ENCODE measurements around the gene SERPINA12. TPM values are rescaled to one million over a fixed set of nuclear protein-coding genes. Genes with fewer than 3 reads are reported as not detected.

The SERPINA12 gene
- total and polyA plus RNA-seq, 12 donors, result not detected

- Histone ChIP-seq H3K9me3 (peaks cover 0 to 31% (median 11%) of the 10 kb centered on the region in 11 donors), H3K4me1 (peaks cover 0 to 8% (median 6%) of the 10 kb centered on the region in 9 donors), H3K4me3 (no peak overlapping the region), H3K27ac (no peak overlapping the region), H3K27me3 (peaks cover 0 to 33% (median 17%) of the 10 kb centered on the region in 7 donors), H3K36me3 (no peaks in the 10 kb centered on the region)
- intact Hi-C loops (cut with DNase I), result loop anchor here in 4 of 10 donors (10.0 kb wide), 3 partner anchors 57 to 347 kb away; no protein-coding TSS in a partner anchor
- TF ChIP-seq CTCF (IDR thresholded peaks at IDR 0.05), result no peak
- DNase-seq (no peak), ATAC-seq (no peak)
- 61 to 80% methylated on average over 5 of the region's 5 CpGs for WGBS, 2 donors
Observed at GRCh38 chr14:94481468-94482131, 27.7 kb downstream of the SERPINA12 start.

GRCh38 chr14:94480809-94481208 lies 28.5 kb downstream of the SERPINA12 start:
- TF ChIP-seq CTCF (IDR thresholded peaks at IDR 0.05), result no peak
- ATAC-seq (no peak), DNase-seq (no peak)
- Histone ChIP-seq H3K27me3 (peaks cover 0 to 29% (median 12%) of the 10 kb centered on the region in 7 donors), H3K36me3 (no peaks in the 10 kb centered on the region), H3K4me3 (no peak overlapping the region), H3K4me1 (no peaks in the 10 kb centered on the region), H3K27ac (no peak overlapping the region), H3K9me3 (peaks cover 0 to 31% (median 11%) of the 10 kb centered on the region in 11 donors)
- 29 to 37% methylated on average over 2 of the region's 2 CpGs for WGBS, 2 donors
- intact Hi-C loops (cut with DNase I), result loop anchor here in 4 of 10 donors (10.0 kb wide), 3 partner anchors 56 to 346 kb away; no protein-coding TSS in a partner anchor

DNA sequence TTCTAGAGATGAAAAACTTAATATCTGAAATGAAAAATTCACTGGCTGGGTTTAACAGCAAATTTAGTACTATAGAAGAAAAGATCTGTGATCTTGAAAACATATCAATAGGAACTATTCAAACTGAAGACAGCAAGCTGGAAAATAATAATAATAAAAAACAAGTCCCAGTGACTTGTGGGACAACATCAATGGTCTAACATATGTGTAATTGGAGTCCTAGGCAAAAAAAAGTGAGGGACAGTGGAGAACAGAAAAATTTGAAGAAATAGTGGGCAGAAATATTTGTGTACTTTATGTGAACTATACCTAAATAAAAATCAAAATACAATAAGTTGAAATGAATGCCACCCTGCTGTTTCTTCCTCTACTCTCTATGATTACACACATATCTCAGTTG lies 30.8 kb downstream of the SERPINA12 start:
- DNase-seq, result no peak
- Histone ChIP-seq H3K36me3 (no peaks in the 10 kb centered on the region), H3K4me3 (no peak overlapping the region), H3K4me1 (no peaks in the 10 kb centered on the region), H3K27me3 (peaks cover 0 to 24% (median 6%) of the 10 kb centered on the region in 7 donors), H3K9me3 (peaks cover 0 to 31% (median 11%) of the 10 kb centered on the region in 11 donors), H3K27ac (no peak overlapping the region)
- ATAC-seq, result no peak
- TF ChIP-seq CTCF (IDR thresholded peaks at IDR 0.05), result no peak
- intact Hi-C loops (cut with DNase I), result no loop called here

DNA sequence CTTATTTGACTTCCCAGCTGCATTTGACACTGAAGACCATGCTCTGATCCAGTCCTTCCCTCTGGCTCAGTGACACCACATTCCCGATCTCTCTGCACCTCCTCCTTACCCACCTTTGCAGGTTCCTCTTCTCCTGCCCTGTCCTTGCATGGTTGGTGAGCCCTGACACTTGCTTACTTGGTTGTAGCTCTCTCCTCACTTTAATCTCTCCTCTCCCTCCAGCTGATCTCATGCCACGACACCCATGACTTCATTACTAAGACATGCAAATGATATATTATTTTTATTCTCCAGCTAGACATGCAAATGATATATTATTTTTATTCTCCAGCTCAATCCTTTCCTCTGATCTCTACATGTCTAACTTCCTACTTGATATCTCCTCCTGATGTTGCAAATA lies 33.2 kb downstream of the SERPINA12 start, which contains the start of gene SERPINA9:
Gene SERPINA9, minus strand, starts transcription at position 175 of the 400 bp plus-strand sequence. CDS start 6,357 bp downstream, outside the sequence.
- Histone ChIP-seq H3K27ac (no peak within 1 kb of the TSS), H3K36me3 (no peaks in the 10 kb centered on the region), H3K9me3 (peaks cover 0 to 31% (median 11%) of the 10 kb centered on the region in 11 donors), H3K4me1 (no peaks in the 10 kb centered on the region), H3K27me3 (peaks cover 0 to 38% (median 15%) of the 10 kb centered on the region in 7 donors), H3K4me3 (no peak within 1 kb of the TSS)
- DNase-seq (no peak), ATAC-seq (no peak)
- WGBS, 2 donors, result 48 to 49% methylated on average over 2 of the region's 2 CpGs
- no peak for TF ChIP-seq CTCF (IDR thresholded peaks at IDR 0.05)
- intact Hi-C loops (cut with DNase I), result no loop called here

Measured in heart right ventricle (tissue), 16 donors.